GM12801 (cell line): ENCODE data around the gene SLC38A7.

ENCODE experiments used
- CTCF ChIP-seq: IDR thresholded peaks from one replicate; pipeline ENCODE4 v1.5.1; 2011; ENCODE audit warnings: control low read depth; ENCODE audit not compliant: insufficient read length; ENCODE audit errors: extremely low read depth

Gene SLC38A7

GRCh38 chr16:58670946-58671583, 13.5 kb downstream of the SLC38A7 start:
- no peak for TF ChIP-seq CTCF

DNA sequence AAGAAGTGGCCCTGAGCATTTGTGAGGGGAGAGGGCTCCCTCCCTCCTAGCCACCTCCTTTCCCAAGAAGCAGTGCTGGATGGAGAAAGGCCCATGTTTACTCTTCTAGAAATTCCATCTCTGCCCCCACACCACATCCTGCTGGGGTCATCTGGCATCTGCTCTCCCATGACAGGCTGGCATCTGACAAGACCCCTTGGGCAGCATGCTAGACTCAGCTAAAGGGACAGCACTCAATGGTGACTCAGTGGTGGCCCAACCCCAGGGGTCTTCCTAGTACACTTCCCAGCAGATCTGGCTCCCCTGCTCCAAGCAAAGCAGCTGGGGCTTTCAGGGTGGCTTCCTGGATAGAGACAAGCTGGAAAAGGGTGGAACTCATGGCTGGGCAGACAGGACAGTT, 14.4 kb downstream of the SLC38A7 start:
- TF ChIP-seq CTCF = no peak

- no peak for TF ChIP-seq CTCF
Measured at GRCh38 chr16:58665200-58665599, 19.4 kb downstream of the SLC38A7 start.

GRCh38 chr16:58661199-58661830, 23.3 kb downstream of the SLC38A7 start:
- no peak for TF ChIP-seq CTCF

GRCh38 chr16:58658796-58659211, 25.8 kb downstream of the SLC38A7 start:
- no peak for TF ChIP-seq CTCF

GRCh38 chr16:58656899-58657298, 27.7 kb downstream of the SLC38A7 start:
- no peak for TF ChIP-seq CTCF

GRCh38 chr16:58655215-58655596, 29.4 kb downstream of the SLC38A7 start:
- TF ChIP-seq CTCF = no peak
